IPS DF 19.7 (cell line): Measurements from ENCODE around the gene CHRNE.

Source experiments
- DNase-seq: peaks from one replicate; pipeline ENCODE4 v3.0.0-alpha.2; 2013; ENCODE audit warnings: low read depth, low spot score

The CHRNE gene

DNA sequence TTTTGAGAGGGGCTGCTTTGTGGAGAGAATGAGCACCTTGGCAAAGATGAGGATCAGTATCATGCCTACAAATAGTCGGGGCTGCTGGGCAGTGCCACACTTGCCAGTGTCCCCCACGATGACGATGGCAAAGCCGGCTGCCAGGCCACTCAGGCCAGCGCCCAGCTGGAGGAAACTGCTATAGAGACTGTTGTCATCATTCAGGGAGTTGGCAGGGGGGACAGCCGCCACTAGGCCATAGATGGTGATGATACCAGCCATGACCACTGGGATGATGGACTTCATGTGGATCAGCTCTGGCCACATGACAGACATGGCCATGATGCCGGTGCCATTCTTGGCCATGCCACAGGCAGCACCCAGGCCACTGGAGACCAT, 46.0 kb downstream of the CHRNE start:
- DNase-seq = no peak

DNA sequence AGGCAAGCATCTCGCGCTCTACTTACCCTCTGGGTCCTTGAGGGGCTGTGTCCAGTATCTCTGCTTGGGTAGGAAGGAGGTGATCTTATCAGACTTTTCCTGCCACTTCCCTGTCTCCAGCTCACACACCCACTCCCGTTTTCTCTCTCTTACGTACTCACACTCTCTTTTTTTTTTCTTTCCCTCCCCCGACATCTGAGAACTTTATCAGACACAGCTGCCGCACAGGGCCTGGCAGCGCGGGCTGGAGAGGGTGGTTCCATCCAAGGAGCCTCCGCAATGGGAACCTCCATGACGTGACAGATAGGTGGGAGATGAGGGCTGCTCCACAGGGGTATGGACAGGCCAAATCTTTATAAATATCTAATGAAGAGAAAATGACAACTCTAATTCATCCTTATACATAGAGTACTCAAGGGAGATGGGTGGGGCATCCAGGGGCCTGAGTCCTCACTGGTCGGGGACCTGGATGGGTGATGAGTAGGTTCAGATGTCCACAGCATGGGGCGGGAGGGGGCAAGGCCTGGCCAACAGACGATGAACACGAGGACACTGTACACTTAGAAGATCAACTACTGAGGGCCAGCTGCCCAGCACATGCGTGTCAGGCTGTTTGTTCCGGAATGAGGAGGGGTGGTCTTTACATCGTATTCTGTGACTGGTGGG, 46.5 kb downstream of the CHRNE start:
- DNase-seq = no peak

DNA sequence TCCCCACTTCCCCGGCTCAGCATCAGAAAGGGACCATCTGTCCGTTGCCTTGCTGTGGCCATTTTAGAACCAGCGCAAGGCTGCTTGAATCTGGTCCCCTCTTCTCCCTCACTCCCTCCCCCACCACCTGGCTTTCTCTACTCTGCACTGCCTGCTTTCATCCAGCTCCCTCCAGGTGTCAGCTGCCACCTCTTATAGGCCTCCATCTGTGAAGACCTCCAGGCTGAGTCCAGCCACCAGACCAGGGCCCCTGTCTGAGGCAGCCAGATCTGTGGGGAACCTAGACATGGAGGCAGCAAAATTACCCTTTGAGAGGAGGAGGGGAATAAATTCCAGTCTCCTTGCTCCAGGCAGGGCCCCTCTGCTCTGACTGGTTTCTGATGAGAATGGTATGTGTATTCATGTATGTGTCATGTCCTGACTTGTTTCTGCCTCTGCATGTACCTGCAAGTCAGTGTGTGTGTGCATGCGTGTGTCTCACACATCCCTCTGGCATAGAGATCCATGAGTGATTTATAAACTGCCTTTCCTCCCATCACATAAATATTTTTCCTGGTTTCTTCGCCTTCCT, 48.7 kb downstream of the CHRNE start:
- no peak for DNase-seq

DNA sequence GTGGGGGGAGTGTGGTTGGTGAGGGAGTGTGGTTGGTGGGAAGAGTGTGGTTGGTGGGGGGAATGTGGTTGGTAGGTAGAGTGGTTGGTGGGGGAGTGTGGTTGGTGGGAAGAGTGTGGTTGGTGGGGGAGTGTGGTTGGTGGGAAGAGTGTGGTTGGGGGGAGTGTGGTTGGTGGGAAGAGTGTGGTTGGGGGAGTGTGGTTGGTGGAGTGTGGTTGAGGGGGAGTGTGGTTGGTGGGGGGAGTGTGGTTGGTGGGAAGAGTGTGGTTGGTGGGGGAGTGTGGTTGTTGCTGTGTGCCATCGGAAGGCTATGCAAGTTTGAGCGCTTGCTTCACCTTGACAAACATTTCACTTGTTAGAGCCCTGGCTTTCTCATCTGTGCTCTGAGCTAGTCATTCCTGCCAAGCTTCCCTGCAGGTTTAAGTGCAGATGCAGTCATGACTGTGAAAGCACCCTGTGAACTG, 49.7 kb downstream of the CHRNE start:
- no peak for DNase-seq

DNA sequence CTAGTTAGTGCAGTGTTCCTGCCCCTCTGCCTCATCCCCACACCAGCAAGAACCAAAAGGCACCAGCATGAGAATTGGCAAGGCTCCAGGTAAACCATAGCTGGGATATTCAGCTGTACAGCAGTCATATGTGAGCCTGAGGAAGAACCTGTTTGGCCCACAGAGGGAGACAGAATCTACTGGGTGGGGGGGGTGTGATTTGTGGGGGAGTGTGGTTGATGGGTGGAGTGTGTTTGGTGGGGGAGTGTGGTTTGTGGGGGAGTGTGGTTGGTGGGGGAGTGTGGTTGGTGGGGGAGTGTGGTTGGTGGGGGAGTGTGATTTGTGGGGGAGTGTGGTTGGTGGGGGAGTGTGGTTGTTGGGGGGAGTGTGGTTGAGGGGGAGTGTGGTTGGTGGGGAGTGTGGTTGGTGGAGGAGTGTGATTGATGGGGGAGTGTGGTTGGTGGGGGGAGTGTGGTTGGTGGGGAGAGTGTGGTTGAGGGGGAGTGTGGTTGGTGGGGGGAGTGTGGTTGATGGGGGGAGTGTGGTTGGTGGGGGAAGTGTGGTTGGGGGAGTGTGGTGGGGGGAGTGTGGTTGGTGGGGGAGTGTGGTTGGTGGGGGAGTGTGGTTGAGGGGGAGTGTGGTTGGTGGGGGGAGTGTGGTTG, 50.2 kb downstream of the CHRNE start:
- no peak for DNase-seq

DNA sequence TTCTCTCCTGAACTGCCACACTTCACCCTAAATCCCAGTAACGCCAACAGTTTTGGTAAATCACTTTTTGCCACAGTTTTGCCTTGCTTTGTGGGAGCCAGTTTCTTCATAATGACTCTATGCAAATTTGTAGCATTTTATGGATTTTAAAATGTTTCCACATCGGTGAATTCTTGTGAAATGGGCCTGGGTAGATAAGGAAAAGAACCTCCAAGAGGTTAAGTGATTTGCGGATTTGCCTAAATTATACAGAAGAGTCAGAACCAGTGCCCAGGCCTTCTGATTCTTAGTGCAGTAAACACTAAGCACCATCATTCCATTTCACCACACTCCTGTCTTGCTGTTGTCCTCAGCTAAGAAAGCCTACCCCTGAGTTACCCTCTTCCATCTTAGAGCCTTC, 51.8 kb downstream of the CHRNE start:
- no peak for DNase-seq

DNA sequence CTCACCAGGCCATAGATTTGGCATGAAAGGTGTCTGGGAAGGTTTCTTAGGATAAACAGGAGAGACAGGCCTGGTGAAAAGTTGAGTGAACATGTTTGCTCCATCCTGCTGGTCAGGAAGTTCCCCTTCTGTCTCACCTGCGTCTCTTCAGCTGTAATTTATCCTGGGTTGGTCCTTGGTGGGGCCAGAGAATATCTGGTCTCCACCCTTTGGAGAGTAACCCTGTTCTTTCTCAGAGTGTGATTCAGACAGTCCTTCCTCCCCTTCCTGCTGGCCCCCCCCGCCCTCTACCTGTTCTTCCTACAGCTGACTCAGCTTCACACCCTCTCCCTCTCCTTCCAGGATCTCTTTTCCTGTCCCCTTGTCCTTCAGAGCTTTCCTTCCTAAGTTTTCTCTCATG, 52.7 kb downstream of the CHRNE start:
- DNase-seq = no peak

DNA sequence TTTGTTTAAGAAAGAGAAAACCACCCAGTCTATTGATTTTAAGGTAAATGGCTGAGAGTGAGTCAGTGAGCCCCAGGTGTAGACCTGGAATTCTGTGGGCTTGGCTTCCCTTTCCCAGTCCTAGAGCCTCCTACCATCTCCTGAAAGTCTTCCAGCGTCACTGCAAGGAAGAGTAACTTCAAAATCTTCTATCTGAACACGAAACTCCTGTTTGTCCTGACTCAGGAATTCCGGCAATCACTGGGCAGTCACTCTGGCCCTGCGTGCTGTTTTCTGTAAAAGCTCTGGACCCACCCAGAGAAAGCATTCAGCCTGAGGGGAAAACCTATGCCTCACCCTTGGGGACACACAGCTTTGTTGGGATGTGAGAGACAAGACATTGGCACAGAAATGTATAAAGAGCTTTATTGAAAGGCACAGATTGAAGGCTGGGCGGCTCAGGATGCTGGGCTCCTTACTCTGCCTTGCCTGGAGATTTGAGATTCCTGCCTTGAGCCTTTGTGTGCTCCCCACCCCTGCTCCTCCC, 53.8 kb downstream of the CHRNE start:
- DNase-seq = no peak
